Liver (tissue), 9 donors: ENCODE data around the gene WDR90. TPM values are rescaled to one million over a fixed set of nuclear protein-coding genes. Genes with fewer than 3 reads are reported as not detected.

Experiments
- DNase-seq: peaks from one replicate; pipeline ENCODE4 v3.0.0-alpha.2; 2017; ENCODE audit warnings: low spot score
- H3K27ac ChIP-seq, 2 donors: one replicate each; pipeline ENCODE4 v1.7.0; 2013; ENCODE audit warnings: inconsistent platforms in 2 of 2, low read length in 2 of 2, control low read depth in 1 of 2, low read depth in 1 of 2, mild to moderate bottlenecking in 1 of 2
- H3K27me3 ChIP-seq, 4 donors: one replicate each; pipeline versions ENCODE4 v1.6.1 to v1.7.0; 2013; ENCODE audit warnings: low read length in 3 of 4, inconsistent platforms in 1 of 4, mild to moderate bottlenecking in 1 of 4, moderate library complexity in 1 of 4; ENCODE audit not compliant: control insufficient read depth in 4 of 4, insufficient read depth in 4 of 4
- H3K36me3 ChIP-seq, 4 donors: one replicate each; pipeline versions ENCODE4 v1.6.1 to v1.7.0; 2013; ENCODE audit warnings: low read length in 3 of 4, mild to moderate bottlenecking in 3 of 4, low read depth in 1 of 4, moderate library complexity in 1 of 4; ENCODE audit not compliant: control insufficient read depth in 4 of 4, insufficient read depth in 3 of 4
- H3K4me1 ChIP-seq, 4 donors: one replicate each; pipeline versions ENCODE4 v1.6.1 to v1.7.0; 2013; ENCODE audit warnings: low read length in 3 of 4, mild to moderate bottlenecking in 3 of 4, moderate library complexity in 1 of 4; ENCODE audit not compliant: control insufficient read depth in 4 of 4, insufficient read depth in 4 of 4
- H3K4me3 ChIP-seq, 3 donors: one replicate each; pipeline versions ENCODE4 v1.6.1 to v1.7.0; 2013; ENCODE audit warnings: low read length in 3 of 3, control low read depth in 1 of 3, low read depth in 1 of 3, mild to moderate bottlenecking in 1 of 3
- H3K9ac ChIP-seq, 2 donors: one replicate each; pipeline ENCODE4 v1.7.0; 2013; ENCODE audit warnings: low read length in 2 of 2, mild to moderate bottlenecking in 2 of 2, moderate library complexity in 2 of 2, control low read depth in 1 of 2, low read depth in 1 of 2
- H3K9me3 ChIP-seq, 4 donors: one replicate each; pipeline versions ENCODE4 v1.6.1 to v1.7.0; 2013; ENCODE audit warnings: low read length in 3 of 4; ENCODE audit not compliant: control insufficient read depth in 4 of 4
- FOXA1 ChIP-seq: IDR thresholded peaks from 2 replicates; pipeline ENCODE4 v1.6.1; 2016; ENCODE audit warnings: antibody characterized with exemption
- HNF4A ChIP-seq, 2 donors: conservative IDR thresholded peaks; 2 replicates each; pipeline ENCODE4 v1.6.1; 2016; ENCODE audit warnings: antibody characterized with exemption in 2 of 2, mild to moderate bottlenecking in 2 of 2
- HNF4G ChIP-seq: IDR thresholded peaks from 2 replicates; pipeline ENCODE4 v1.6.1; 2016; ENCODE audit warnings: antibody characterized with exemption
- JUND ChIP-seq, 2 donors: IDR thresholded peaks; 2 replicates each; pipeline ENCODE4 v1.6.1; 2016; ENCODE audit warnings: antibody characterized with exemption in 2 of 2
- NR2F2 ChIP-seq: IDR thresholded peaks from 2 replicates; pipeline ENCODE4 v1.6.1; 2016; ENCODE audit warnings: antibody characterized with exemption
- RAD21 ChIP-seq, 2 donors: IDR thresholded peaks; 2 replicates each; pipeline ENCODE4 v1.6.1; 2016; ENCODE audit warnings: antibody characterized with exemption in 2 of 2, mild to moderate bottlenecking in 2 of 2
- RXRA ChIP-seq, 2 donors: IDR thresholded peaks; 2 replicates each; pipeline ENCODE4 v1.6.1; 2017 to 2018; ENCODE audit warnings: antibody characterized with exemption in 2 of 2, mild to moderate bottlenecking in 1 of 2
- SP1 ChIP-seq: IDR thresholded peaks from 2 replicates; pipeline ENCODE4 v1.6.1; 2018; ENCODE audit warnings: antibody characterized with exemption, mild to moderate bottlenecking
- YY1 ChIP-seq: IDR thresholded peaks from 2 replicates; pipeline ENCODE4 v1.6.1; 2016; ENCODE audit warnings: antibody characterized with exemption, mild to moderate bottlenecking
- whole genome bisulfite sequencing: extraction: QIAGEN DNeasy Blood & Tissue Kit; methylation state at CpG from one replicate; pipeline ENCODE4 v1.1.7; 2013; 5-methylcytosine and 5-hydroxymethylcytosine counted together
- polyA plus RNA-seq, 2 donors: library from polyadenylated mRNA; stranded (reverse) in 1 of 2; unstranded in 1 of 2; fragments of 200-250 nt in 1 of 2; fragments of >200 nt in 1 of 2; fragmentation: Nextera tagmentation in 1 of 2; extraction: Ambion mirVana in 1 of 2; gene quantifications; one replicate each; pipeline versions ENCODE4 v1.2.1 to v1.2.3, GENCODE V29; 2013 to 2015
- total RNA-seq, 2 donors: library from RNA; depleted of rRNA; stranded (reverse); fragments of >200 nt; gene quantifications; one replicate each; pipeline ENCODE4 v1.2.3, GENCODE V29; 2014
- TF ChIP-seq, protein P1 (sequence below): IDR thresholded peaks from 2 replicates; pipeline ENCODE4 v1.6.1; 2016; ENCODE audit warnings: antibody characterized with exemption, mild to moderate bottlenecking
- TF ChIP-seq, protein P2 (sequence below): IDR thresholded peaks from 2 replicates; pipeline ENCODE4 v1.6.1; 2016; ENCODE audit warnings: antibody characterized with exemption
- donor health status: healthy.
- donor health status: healthy.
- donor health status: healthy.
- donor health status: healthy.
- donor health status: healthy.

Gene WDR90
- total and polyA plus RNA-seq, 4 donors, result 4.7 to 13.4 (median 7.9) TPM

DNA sequence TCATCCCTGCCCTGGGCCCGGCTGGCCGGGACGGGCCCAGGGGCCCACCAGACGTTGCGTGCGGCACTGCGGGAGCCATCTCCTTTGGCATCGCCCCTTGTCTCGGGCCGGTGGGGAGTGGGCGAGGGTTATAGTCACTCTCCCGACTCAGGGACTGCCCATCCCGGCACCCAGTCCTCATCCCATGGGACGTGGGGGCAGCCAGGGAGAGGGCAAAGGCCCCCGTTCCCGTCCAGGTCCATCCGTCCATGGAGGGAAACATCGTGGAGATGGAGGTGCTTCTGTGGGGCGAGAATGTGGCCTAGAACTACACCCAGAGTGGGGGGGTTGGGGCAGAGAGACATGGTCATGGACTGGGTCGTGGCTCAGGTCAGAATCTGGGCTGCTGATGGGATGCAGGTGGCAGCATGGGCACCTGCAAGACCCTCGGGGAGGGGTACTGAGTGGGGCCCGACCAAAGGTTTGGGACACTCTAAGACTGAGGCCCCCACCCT, 2.4 kb upstream of the WDR90 start:
- TF ChIP-seq FOXA1, result no peak
- no peak for TF ChIP-seq SP1
- no peak for TF ChIP-seq HNF4G
- no peak for TF ChIP-seq RXRA (IDR thresholded peaks at IDR 0.05)
- TF ChIP-seq, protein P1, sequence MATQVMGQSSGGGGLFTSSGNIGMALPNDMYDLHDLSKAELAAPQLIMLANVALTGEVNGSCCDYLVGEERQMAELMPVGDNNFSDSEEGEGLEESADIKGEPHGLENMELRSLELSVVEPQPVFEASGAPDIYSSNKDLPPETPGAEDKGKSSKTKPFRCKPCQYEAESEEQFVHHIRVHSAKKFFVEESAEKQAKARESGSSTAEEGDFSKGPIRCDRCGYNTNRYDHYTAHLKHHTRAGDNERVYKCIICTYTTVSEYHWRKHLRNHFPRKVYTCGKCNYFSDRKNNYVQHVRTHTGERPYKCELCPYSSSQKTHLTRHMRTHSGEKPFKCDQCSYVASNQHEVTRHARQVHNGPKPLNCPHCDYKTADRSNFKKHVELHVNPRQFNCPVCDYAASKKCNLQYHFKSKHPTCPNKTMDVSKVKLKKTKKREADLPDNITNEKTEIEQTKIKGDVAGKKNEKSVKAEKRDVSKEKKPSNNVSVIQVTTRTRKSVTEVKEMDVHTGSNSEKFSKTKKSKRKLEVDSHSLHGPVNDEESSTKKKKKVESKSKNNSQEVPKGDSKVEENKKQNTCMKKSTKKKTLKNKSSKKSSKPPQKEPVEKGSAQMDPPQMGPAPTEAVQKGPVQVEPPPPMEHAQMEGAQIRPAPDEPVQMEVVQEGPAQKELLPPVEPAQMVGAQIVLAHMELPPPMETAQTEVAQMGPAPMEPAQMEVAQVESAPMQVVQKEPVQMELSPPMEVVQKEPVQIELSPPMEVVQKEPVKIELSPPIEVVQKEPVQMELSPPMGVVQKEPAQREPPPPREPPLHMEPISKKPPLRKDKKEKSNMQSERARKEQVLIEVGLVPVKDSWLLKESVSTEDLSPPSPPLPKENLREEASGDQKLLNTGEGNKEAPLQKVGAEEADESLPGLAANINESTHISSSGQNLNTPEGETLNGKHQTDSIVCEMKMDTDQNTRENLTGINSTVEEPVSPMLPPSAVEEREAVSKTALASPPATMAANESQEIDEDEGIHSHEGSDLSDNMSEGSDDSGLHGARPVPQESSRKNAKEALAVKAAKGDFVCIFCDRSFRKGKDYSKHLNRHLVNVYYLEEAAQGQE, result no peak
- no peak for TF ChIP-seq JUND (IDR thresholded peaks at IDR 0.05)
- no peak for TF ChIP-seq YY1
- TF ChIP-seq RAD21 (IDR thresholded peaks at IDR 0.05), result no peak
- Histone ChIP-seq H3K4me1 (peaks cover 20 to 77% (median 56%) of the 10 kb centered on the region in 4 donors), H3K9me3 (no peaks in the 10 kb centered on the region), H3K27me3 (no peaks in the 10 kb centered on the region), H3K27ac (peak overlapping the region; percentile 86 to 89), H3K9ac (peak overlapping the region in 1 of 2 donors; percentile 62), H3K4me3 (peak overlapping the region in 1 of 3 donors; percentile 69), H3K36me3 (peaks cover 0 to 1% (median 0%) of the 10 kb centered on the region in 4 donors)
- DNase-seq, result no peak
- WGBS, result 38% methylated on average over 22 of the region's 22 CpGs

DNA sequence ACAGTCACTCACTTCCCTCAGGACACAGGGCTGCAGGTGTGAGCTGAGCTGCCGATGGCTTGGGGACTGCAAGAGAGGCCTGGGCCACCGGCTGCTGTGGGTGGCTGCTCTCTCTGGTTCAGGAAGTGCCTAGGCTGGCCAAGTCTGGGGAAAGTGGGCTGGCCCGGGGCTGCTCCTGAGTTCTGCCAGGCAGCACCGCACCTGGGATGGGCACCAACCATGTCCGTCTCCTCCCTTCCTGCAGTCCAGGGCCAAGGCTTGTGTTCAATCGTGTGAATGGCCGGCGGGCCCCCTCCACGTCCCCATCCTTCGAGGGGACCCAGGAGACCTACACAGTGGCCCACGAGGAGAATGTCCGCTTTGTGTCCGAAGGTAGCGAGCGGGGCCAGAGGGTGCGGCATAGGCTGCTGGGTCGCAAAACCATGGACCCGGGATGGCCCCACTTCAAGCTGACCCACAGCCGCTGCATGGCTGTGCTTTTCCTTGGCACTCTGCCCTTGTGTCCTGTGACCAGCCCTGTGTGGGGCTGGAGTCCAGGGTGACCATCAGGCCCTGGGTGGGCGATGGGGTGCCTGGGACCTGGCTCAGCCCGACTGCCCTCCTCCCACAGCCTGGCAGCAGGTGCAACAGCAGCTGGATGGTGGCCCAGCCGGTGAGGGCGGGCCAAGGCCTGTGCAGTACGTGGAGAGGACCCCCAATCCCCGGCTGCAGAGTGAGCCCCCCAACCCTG, 1.8 kb upstream of the WDR90 start:
- no peaks in the 10 kb centered on the region for H3K36me3 ChIP-seq
- DNase-seq, result no peak
- H3K27me3 ChIP-seq, result no peaks in the 10 kb centered on the region
- TF ChIP-seq RXRA (IDR thresholded peaks at IDR 0.05) (peak in 1 of 2 donors; percentile 59), HNF4A (conservative IDR thresholded peaks at IDR 0.05) (peak in 1 of 2 donors; percentile 55), JUND (IDR thresholded peaks at IDR 0.05) (no peak), NR2F2 (no peak)
- TF ChIP-seq, protein P2, sequence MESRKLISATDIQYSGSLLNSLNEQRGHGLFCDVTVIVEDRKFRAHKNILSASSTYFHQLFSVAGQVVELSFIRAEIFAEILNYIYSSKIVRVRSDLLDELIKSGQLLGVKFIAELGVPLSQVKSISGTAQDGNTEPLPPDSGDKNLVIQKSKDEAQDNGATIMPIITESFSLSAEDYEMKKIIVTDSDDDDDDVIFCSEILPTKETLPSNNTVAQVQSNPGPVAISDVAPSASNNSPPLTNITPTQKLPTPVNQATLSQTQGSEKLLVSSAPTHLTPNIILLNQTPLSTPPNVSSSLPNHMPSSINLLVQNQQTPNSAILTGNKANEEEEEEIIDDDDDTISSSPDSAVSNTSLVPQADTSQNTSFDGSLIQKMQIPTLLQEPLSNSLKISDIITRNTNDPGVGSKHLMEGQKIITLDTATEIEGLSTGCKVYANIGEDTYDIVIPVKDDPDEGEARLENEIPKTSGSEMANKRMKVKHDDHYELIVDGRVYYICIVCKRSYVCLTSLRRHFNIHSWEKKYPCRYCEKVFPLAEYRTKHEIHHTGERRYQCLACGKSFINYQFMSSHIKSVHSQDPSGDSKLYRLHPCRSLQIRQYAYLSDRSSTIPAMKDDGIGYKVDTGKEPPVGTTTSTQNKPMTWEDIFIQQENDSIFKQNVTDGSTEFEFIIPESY, result no peak
- 33% methylated on average over 25 of the region's 25 CpGs for WGBS
- H3K4me3 ChIP-seq, result peak overlapping the region in 1 of 3 donors; percentile 69
- H3K27ac ChIP-seq, result peak overlapping the region; percentile 86 to 89
- H3K9me3 ChIP-seq, result no peaks in the 10 kb centered on the region
- no peak overlapping the region for H3K9ac ChIP-seq
- H3K4me1 ChIP-seq, result peaks cover 20 to 77% (median 55%) of the 10 kb centered on the region in 4 donors
